OCI-LY1 (cell line): ENCODE measurements around the gene C1QTNF9.

Experiments
- H2AFZ ChIP-seq: fragments of 200-600 bp; sonication (generic), shearing (Covaris generic); 2 replicates; pipeline ENCODE4 v1.6.0; 2014; ENCODE audit warnings: antibody characterized with exemption, mild to moderate bottlenecking, low read length
- H3F3A ChIP-seq: fragments of 200-600 bp; sonication (generic), shearing (Covaris generic); 2 replicates; pipeline ENCODE4 v1.6.0; 2014; ENCODE audit warnings: mild to moderate bottlenecking, antibody characterized with exemption, low read length, moderate library complexity; ENCODE audit not compliant: insufficient read depth
- H3K27ac ChIP-seq: fragments of 200-600 bp; sonication (generic); 2 replicates; pipeline ENCODE4 v1.5.1; 2014; ENCODE audit warnings: low read length, mixed run types, mild to moderate bottlenecking, low read depth; ENCODE audit not compliant: poor library complexity, severe bottlenecking
- H3K27me3 ChIP-seq: fragments of 200-600 bp; sonication (generic); 2 replicates; pipeline ENCODE4 v1.6.0; 2014; ENCODE audit warnings: antibody characterized with exemption, mild to moderate bottlenecking, low read length, moderate library complexity; ENCODE audit not compliant: insufficient read depth
- H3K36me3 ChIP-seq: fragments of 200-600 bp; sonication (generic); 2 replicates; pipeline ENCODE4 v1.6.1; 2014; ENCODE audit warnings: mild to moderate bottlenecking, antibody characterized with exemption, low read length, moderate library complexity, mixed read lengths; ENCODE audit not compliant: insufficient read depth
- H3K4me1 ChIP-seq: fragments of 200-600 bp; sonication (generic); 2 replicates; pipeline ENCODE4 v1.5.1; 2014; ENCODE audit warnings: mild to moderate bottlenecking, low read length, moderate library complexity; ENCODE audit not compliant: insufficient read depth, severe bottlenecking
- H3K4me2 ChIP-seq: fragments of 200-600 bp; sonication (generic), shearing (Covaris generic); 2 replicates; pipeline ENCODE4 v1.6.1; 2014; ENCODE audit warnings: low read length
- H3K4me3 ChIP-seq: fragments of 200-600 bp; sonication (generic); 2 replicates; pipeline ENCODE4 v1.5.1; 2014; ENCODE audit warnings: low read length, low read depth, mild to moderate bottlenecking, mixed read lengths; ENCODE audit not compliant: poor library complexity, severe bottlenecking
- H3K79me2 ChIP-seq: fragments of 200-600 bp; shearing (Covaris generic); 2 replicates; pipeline ENCODE4 v1.6.1; 2016; ENCODE audit warnings: mixed run types, low read length, mixed read lengths; ENCODE audit not compliant: insufficient read depth
- H3K9ac ChIP-seq: fragments of 200-600 bp; sonication (generic), shearing (Covaris generic); 2 replicates; pipeline ENCODE4 v1.6.1; 2014; ENCODE audit warnings: mild to moderate bottlenecking, low read length, mixed read lengths
- H3K9me2 ChIP-seq: fragments of 200-600 bp; sonication (generic), shearing (Covaris generic); 2 replicates; pipeline ENCODE4 v1.6.1; 2014; ENCODE audit warnings: low read depth, mild to moderate bottlenecking, low read length, mixed read lengths
- H3K9me3 ChIP-seq: fragments of 200-600 bp; shearing (Covaris generic); 2 replicates; pipeline ENCODE4 v1.6.1; 2014; ENCODE audit warnings: low read length, mixed read lengths
- H4K20me1 ChIP-seq: fragments of 200-600 bp; sonication (generic), shearing (Covaris generic); 2 replicates; pipeline ENCODE4 v1.6.0; 2016; ENCODE audit warnings: mild to moderate bottlenecking, low read length; ENCODE audit not compliant: insufficient read depth
- CTCF ChIP-seq: fragments of 200-600 bp; sonication (generic), shearing (Covaris generic); IDR thresholded peaks from 2 replicates; pipeline ENCODE4 v1.5.1; 2017; ENCODE audit warnings: mild to moderate bottlenecking, antibody characterized with exemption, low read length, moderate library complexity, mixed read lengths
- EZH2 ChIP-seq: fragments of 200-600 bp; sonication (generic), shearing (Covaris generic); IDR thresholded peaks from 2 replicates; pipeline ENCODE4 v1.8.0; 2017; ENCODE audit warnings: borderline replicate concordance, mixed run types, mild to moderate bottlenecking, antibody characterized with exemption, low read length, moderate library complexity, mixed read lengths

Gene C1QTNF9

GRCh38 chr13:24293746-24294145 is 15.6 kb upstream of the C1QTNF9 start:
- Histone ChIP-seq H2AFZ (no peak overlapping the region), H3K9me2 (no peaks in the 10 kb centered on the region), H3K27me3 (no peaks in the 10 kb centered on the region), H3K9ac (no peak overlapping the region), H3K4me1 (no peaks in the 10 kb centered on the region), H3K4me2 (no peak overlapping the region), H3K4me3 (no peak overlapping the region), H3K36me3 (no peaks in the 10 kb centered on the region), H3K79me2 (no peaks in the 10 kb centered on the region), H3F3A (no peaks in the 10 kb centered on the region), H3K9me3 (no peaks in the 10 kb centered on the region), H3K27ac (no peak overlapping the region), H4K20me1 (no peaks in the 10 kb centered on the region)
- TF ChIP-seq CTCF (no peak), EZH2 (no peak)

GRCh38 chr13:24299488-24300114 is 9.8 kb upstream of the C1QTNF9 start:
- H3K27me3 ChIP-seq: no peaks in the 10 kb centered on the region; the same call in 1 of the 2 replicates
- no peaks in the 10 kb centered on the region for H4K20me1 ChIP-seq
- H3K4me1 ChIP-seq: no peaks in the 10 kb centered on the region
- H3K9ac ChIP-seq: no peak overlapping the region
- no peaks in the 10 kb centered on the region for H3K79me2 ChIP-seq
- H3K9me3 ChIP-seq: no peaks in the 10 kb centered on the region
- H3K4me3 ChIP-seq: no peak overlapping the region
- no peaks in the 10 kb centered on the region for H3K9me2 ChIP-seq
- no peak overlapping the region for H3K27ac ChIP-seq
- H3K4me2 ChIP-seq: no peak overlapping the region
- no peak for TF ChIP-seq EZH2
- TF ChIP-seq CTCF: no peak
- H3K36me3 ChIP-seq: no peaks in the 10 kb centered on the region
- H2AFZ ChIP-seq: no peak overlapping the region
- no peaks in the 10 kb centered on the region for H3F3A ChIP-seq

GRCh38 chr13:24301434-24301833 is 7.9 kb upstream of the C1QTNF9 start:
- TF ChIP-seq CTCF (no peak), EZH2 (no peak)
- no peaks in the 10 kb centered on the region for H4K20me1 ChIP-seq

More at GRCh38 chr13:24301434-24301833, 7.9 kb upstream of the C1QTNF9 start:
- Histone ChIP-seq H3K27ac (no peak overlapping the region), H3K9ac (no peak overlapping the region), H2AFZ (no peak overlapping the region), H3F3A (no peaks in the 10 kb centered on the region), H3K4me3 (no peak overlapping the region), H3K36me3 (no peaks in the 10 kb centered on the region), H3K9me3 (no peaks in the 10 kb centered on the region), H3K79me2 (no peaks in the 10 kb centered on the region), H3K4me1 (no peaks in the 10 kb centered on the region), H3K9me2 (no peaks in the 10 kb centered on the region), H3K4me2 (no peak overlapping the region), H3K27me3 (no peaks in the 10 kb centered on the region; the same call in 1 of the 2 replicates)
